ENCODE measurements around the gene ANTXR1. TPM values are rescaled to one million over a fixed set of nuclear protein-coding genes. Genes with fewer than 3 reads are reported as not detected.

The ANTXR1 gene
- total RNA-seq, 4 donors from 2014 or later, result 53.7 to 69.0 (median 59.3) TPM

- WGBS, 2 donors, result 56 to 72% methylated on average over 8 of the region's 8 CpGs
- no peak for TF ChIP-seq POLR2A (IDR thresholded peaks at IDR 0.05)
- no peak for TF ChIP-seq EP300 (IDR thresholded peaks at IDR 0.05)
- TF ChIP-seq CTCF (IDR thresholded peaks at IDR 0.05), result no peak
- Histone ChIP-seq H3K27ac (no peak overlapping the region), H3K4me1 (no peaks in the 10 kb centered on the region), H3K4me3 (no peak overlapping the region), H3K36me3 (no peaks in the 10 kb centered on the region), H3K27me3 (no peaks in the 10 kb centered on the region), H3K9me3 (no peaks in the 10 kb centered on the region)
- DNase-seq (ENCODE audit: low spot score in 2 of 2), result no peak
Measured at GRCh38 chr2:68970566-68971265, 42.3 kb upstream of the ANTXR1 start.

DNA sequence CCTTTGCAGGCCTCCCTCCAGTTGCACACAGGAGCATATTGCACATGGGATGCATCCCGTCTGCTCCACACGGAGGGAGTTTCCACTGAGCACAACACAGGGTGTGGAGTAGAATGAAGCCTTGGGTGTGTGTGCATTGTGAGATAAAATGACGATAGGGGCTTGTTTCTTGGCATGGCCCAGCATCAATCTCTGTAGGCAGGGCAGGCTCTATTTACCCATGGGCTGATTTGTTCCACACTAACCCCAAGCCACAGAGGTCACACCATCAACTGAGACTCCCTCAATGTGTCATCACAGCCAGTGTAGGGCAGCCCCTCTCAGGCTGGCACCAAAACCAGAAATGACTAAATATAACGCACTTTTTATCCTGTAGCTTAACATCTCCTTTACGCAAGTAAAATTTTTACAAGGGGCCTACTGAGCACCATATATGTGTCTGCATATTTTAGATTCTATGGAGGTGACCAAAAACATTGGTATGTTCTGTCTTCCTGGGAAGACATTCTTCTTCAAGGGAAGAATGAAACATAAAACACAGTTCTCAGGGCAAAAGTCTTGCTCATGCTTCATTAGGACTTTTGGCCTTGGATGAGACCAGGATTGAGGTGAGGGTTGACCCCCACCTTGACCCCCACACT lies 41.3 kb upstream of the ANTXR1 start:
- no peak for TF ChIP-seq CTCF (IDR thresholded peaks at IDR 0.05)
- no peaks in the 10 kb centered on the region for H3K4me1 ChIP-seq
- no peak for DNase-seq (ENCODE audit: low spot score in 2 of 2)
- H3K4me3 ChIP-seq, result no peak overlapping the region
- H3K9me3 ChIP-seq, result no peaks in the 10 kb centered on the region
- no peaks in the 10 kb centered on the region for H3K27me3 ChIP-seq
- WGBS, 2 donors, result 60 to 77% methylated on average over 5 of the region's 5 CpGs
- no peak overlapping the region for H3K27ac ChIP-seq
- H3K36me3 ChIP-seq, result no peaks in the 10 kb centered on the region

DNA sequence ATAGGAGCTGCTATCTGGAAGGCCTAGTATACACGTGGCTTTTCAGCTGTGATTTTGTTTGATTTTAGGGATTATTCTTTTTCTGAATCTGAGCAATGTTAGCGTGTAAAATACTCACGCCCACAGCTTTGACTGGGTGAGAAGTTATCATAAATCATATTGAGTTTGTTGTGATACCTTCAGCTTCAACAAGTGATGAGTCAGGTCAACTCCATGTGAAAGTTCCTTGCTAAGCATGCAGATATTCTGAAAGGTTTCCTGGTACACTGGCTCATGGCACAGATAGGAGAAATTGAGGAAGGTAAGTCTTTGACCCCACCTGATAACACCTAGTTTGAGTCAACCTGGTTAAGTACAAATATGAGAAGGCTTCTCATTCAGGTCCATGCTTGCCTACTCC lies 38.7 kb upstream of the ANTXR1 start, which contains the start of gene GKN1:
TSS of gene GKN1 (plus strand) at position 386 of the 400 bp plus-strand sequence. CDS start 42 bp downstream, outside the sequence.
- H3K27me3 ChIP-seq, result no peaks in the 10 kb centered on the region
- H3K27ac ChIP-seq, result no peak within 1 kb of the TSS
- H3K36me3 ChIP-seq, result no peaks in the 10 kb centered on the region
- no peaks in the 10 kb centered on the region for H3K4me1 ChIP-seq
- DNase-seq (ENCODE audit: low spot score in 2 of 2), result no peak
- WGBS, 2 donors, result 56 to 64% methylated on average over 3 of the region's 3 CpGs
- TF ChIP-seq CTCF (IDR thresholded peaks at IDR 0.05) (no peak), POLR2A (IDR thresholded peaks at IDR 0.05) (no peak), EP300 (IDR thresholded peaks at IDR 0.05) (no peak)
- H3K4me3 ChIP-seq, result no peak within 1 kb of the TSS
- no peaks in the 10 kb centered on the region for H3K9me3 ChIP-seq

DNA sequence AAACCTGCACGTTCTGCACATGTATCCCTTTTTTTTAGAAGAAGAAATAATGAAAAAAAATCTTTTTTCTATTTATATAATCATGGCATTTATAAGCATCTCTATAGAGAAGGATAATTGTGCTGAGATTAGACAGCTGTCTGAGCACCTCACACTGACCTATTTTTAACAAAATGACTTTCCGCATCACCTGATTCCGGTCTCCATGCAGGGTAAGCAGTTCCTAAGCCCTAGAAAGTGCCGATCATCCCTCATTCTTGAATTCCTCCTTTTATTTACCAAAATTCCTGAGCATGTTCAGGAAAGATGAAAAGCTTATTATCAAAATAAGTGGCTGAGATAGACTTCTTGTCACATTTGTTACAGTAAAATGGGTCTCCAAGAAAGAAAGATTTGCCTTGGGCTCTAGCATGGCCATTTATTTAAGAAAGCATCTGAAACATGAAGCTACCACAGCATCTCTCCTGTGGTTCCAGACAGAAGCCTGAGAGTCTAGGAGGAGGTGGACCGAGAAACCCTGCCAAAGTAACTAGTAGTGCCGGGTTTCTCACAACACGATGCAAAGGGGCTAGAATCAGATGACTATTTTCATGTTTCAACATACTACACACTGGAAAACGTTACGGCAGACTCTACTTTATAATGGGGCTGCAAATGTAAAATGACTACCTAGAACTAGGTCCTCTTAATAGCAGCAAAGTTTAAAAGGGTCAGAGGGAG lies 37.9 kb upstream of the ANTXR1 start:
- no peak overlapping the region for H3K4me3 ChIP-seq
- TF ChIP-seq CTCF (IDR thresholded peaks at IDR 0.05) (no peak), EP300 (IDR thresholded peaks at IDR 0.05) (no peak), POLR2A (IDR thresholded peaks at IDR 0.05) (no peak)
- H3K36me3 ChIP-seq, result no peaks in the 10 kb centered on the region
- 58% methylated on average over 9 of the region's 9 CpGs for WGBS, 2 donors
- H3K9me3 ChIP-seq, result no peaks in the 10 kb centered on the region
- no peaks in the 10 kb centered on the region for H3K27me3 ChIP-seq
- no peak overlapping the region for H3K27ac ChIP-seq
- DNase-seq (ENCODE audit: low spot score in 2 of 2), result no peak
- H3K4me1 ChIP-seq, result no peaks in the 10 kb centered on the region

DNA sequence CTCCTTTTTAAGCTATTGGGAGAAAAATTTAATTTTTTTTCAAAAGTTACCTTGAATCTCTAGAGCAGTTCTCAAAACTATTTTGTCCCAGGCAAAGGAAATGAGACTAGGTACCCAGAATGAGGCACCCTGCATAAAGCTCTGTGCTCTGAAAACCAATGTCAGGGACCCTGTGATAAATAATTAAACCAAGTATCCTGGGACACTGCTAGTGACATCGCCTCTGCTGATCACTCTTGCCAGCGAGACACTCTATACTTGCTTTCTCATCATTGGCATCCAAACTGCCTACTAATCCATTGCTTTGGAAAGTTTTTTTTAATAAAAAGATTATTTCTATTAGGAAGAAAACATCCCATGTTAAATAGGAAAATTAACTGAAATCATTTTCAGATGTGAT lies 37.1 kb upstream of the ANTXR1 start:
- Histone ChIP-seq H3K27ac (no peak overlapping the region), H3K4me1 (no peaks in the 10 kb centered on the region), H3K4me3 (no peak overlapping the region), H3K9me3 (no peaks in the 10 kb centered on the region), H3K36me3 (no peaks in the 10 kb centered on the region), H3K27me3 (no peaks in the 10 kb centered on the region)
- WGBS, 2 donors, result 96 to 100% methylated on average over 2 of the region's 2 CpGs
- TF ChIP-seq CTCF (IDR thresholded peaks at IDR 0.05), result no peak
- TF ChIP-seq POLR2A (IDR thresholded peaks at IDR 0.05), result no peak
- no peak for TF ChIP-seq EP300 (IDR thresholded peaks at IDR 0.05)
- DNase-seq (ENCODE audit: low spot score in 2 of 2), result no peak
